Ecto neural progenitor cell (in vitro differentiated cells): ENCODE measurements around the gene NUDT2.

Source experiments
- DNase-seq: peaks from one replicate; pipeline ENCODE4 v3.0.0-alpha.2; 2018; ENCODE audit warnings: low spot score

The NUDT2 gene

GRCh38 chr9:34370970-34371880 is 41.9 kb downstream of the NUDT2 start:
- no peak for DNase-seq

DNA sequence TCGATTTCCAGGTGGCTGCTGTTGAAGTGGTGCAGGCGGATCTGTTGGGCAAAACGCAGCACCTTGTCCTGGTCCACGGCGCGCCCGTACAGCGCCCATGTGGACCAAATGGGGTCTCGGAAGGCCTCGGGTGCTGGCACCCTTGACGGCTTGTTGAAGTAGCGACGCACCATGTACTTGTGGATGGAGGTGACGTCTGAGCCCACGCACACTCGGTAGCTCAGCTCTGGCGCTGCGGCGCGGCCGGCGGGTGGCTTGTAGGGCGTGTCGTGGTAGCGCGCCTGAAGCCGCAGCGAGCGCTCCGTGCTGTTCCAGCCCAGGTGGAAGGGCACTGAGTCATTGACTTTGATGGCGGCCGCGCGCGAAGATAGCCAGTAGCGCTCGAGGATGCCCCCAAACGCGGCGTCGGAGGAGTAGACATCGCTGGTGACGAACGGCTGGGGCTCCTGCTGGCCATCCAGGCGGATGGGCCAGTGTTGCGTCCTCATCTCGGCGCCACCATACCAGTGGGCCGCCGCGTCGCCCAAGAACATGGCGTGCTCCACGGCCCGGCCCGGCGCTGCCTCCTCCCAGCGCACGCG is 42.6 kb downstream of the NUDT2 start:
- DNase-seq, result no peak

GRCh38 chr9:34372467-34373011 is 43.2 kb downstream of the NUDT2 start:
- no peak for DNase-seq

- no peak for DNase-seq
These were observed 44.4 kb downstream of the NUDT2 start for GRCh38 chr9:34373749-34374148.

DNA sequence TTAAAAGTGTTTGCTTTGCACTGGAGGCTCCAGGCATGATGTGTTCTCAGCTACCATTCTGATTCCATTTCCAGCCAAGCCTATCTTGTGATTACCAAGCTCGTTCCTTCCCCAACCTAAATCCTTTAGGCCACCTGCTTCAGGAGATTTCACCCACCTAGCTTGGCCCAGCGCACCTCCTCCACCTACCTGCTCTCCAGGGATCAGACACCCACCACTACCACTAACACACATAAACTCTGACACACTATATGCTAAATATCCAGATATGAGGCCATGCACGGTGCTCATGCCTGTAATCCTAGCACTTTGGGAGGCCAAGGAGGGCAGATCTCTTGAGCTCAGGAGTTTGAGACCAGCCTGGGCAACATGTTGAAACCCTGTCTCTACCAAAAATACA is 45.0 kb downstream of the NUDT2 start:
- no peak for DNase-seq

DNA sequence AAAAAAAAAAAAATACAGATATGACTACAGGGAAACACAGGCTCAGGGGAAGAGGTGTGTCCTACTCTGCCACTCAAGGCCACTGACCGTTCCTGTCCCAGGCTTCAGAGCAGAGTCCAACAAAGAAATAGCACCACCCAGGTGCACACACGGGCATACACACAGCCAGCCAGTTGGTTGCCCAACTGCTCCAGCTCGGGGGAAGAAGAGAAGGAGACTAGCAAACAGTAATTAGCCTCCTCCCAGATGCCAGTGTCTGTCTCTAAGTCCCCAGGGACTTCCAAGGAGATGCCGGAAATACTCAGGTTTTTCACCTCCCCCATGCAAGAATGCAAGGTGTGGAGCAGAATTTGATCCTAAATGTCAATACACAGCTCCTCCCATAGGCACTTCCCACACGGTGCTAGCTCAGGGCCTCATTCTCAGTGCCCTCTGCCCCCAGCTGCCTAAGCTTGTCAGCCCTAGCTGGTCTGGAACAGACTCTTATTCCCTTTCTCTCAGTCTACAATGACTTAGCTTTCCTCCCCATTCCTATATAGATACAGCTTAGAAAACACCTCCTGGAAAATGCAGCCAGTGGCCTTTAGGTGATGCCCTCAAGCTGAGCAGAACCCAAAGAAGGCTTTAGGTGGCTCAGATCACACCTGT is 45.7 kb downstream of the NUDT2 start:
- peak; percentile 41 for DNase-seq

DNA sequence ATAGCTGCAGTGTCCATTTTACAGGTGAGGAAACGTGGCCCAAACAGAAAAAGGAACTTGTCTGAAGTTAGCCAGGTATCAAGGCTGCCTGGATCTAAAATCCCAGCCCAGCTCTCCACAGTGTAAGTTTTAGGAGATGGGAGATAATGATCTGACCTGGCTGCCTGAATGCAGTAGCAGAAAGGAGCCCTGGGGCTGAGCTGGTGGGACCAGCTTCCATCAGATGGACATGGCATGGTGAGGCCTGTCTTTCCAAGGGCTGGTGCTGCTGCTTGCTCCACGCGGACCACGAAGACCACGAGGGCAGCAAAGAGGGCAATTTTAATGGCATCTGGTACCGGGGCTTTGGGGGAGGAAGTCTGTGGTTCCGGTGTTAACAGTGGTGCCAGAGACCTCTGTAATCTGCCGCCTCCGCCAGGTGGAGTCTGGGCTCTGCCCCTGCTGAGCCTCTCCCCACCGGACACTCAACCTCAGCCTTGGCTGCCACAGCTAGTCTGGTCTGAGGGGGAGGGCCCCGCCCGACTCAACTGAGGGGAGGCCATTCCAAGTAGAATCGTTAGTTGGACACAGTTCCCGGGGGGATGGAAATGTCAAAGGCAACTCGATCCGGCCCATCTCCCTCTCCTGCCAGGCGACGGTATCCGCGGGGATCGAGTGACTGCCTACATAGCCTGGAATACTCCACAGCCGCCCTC is 46.7 kb downstream of the NUDT2 start:
- DNase-seq, result no peak

DNA sequence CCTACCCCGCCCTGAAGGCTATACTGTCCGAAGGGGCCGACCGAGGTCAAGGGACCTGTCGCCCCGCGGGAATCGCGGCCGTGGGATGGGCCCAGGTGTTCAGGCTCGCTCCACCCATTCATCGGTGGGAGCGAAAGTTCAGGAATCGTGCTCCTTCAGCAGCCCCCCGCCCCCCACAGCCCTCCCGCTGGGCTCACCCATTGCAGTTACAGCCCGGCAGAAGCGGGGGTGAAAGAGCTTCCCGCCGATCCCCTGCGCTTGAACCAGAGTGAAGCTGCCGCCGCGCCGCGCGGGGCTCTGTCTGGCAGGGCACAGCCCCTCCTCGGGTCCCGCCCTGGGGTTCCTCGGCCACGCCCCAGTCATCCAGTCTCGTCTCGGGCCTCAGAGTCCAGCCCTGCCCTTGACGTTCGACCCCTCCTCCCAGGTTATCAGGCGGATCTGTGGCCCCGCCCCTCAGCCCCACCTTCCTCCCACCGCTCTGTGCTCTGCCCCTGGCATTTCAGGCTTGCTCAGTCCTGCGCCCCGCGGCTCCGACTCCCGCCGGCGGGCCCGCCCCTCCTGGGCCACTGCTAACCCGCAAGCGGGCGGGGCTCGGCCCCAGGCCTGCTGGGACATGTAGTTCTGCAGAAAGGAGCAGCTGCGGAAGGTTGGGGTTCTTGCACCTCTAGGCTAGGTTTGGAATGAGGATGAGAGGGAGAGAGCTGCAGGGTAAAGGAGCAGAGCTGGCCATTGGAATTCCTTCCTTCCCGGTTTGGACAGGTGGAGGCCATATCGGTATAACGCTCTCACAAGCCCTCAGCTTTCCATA is 47.4 kb downstream of the NUDT2 start, which contains the start of gene MYORG:
TSS of gene MYORG (minus strand) at position 303 of the 808 bp plus-strand sequence. CDS start 3,955 bp downstream, outside the sequence.
- DNase-seq, result peak; percentile 91

DNA sequence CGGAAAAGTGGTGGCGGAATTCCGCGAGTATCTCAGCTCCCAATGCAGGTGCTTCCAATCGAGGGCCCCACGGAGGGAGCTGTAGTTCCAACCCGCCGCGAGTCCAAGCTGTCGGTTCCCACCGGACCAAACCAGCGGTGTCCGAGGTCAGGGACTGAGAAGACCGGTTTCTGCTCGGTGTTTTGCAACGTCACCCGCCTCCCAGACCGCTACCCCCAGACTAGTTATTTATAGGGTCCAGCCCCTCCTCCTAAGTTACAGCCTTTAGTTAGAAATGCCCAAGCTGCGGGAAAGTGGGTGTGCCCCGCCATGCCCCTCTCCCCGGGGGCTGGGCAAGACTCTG is 48.0 kb downstream of the NUDT2 start:
- DNase-seq, result no peak

GRCh38 chr9:34378376-34379060 is 49.1 kb downstream of the NUDT2 start:
- DNase-seq, result no peak

GRCh38 chr9:34379334-34380033 is 50.1 kb downstream of the NUDT2 start:
- DNase-seq, result peak; percentile 92

GRCh38 chr9:34380034-34380510 is 50.7 kb downstream of the NUDT2 start:
- peak; percentile 66 for DNase-seq

- peak; percentile 87 for DNase-seq
These were observed 51.3 kb downstream of the NUDT2 start for GRCh38 chr9:34380511-34381315.

DNA sequence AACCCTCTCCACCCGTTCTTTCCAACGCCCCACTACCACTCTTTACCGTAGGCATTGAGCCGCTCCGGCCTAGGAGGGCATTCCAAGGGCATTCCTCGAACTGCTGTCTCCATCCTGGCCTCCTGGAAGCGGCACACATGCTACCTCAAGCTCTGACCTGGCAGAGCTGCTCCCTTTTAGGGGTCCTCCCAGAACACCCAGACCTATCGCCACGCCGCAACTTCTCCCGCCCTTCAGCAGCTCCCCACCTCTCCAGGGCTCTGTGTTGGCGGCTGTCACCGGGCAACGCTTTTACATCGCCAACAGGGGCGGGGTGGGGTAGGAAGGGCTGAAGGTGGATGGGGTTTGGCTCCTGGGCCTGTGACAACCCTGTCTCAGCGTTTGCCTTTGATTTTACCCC is 52.0 kb downstream of the NUDT2 start:
- peak; percentile 49 for DNase-seq

GRCh38 chr9:34382054-34382453 is 52.7 kb downstream of the NUDT2 start:
- DNase-seq, result no peak

DNA sequence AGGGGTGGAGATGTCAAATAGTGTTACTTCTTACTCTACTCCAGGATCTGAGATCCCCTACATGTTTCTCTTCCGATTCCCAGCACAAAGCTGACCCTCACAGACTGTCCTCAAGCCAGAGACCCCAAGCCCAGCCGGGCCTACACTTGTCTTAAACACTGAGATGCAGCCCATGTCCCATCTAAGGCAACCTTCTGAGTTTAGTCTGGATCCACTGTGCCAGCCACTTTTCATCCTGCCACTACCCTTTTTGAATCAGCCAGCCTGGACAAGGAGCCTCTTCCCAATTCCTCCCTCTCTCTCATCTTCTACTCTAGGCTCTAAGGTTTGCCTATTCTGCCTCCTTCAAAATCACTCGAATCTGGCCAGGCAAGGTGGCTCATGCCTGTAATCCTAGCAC is 53.5 kb downstream of the NUDT2 start:
- DNase-seq, result no peak

GRCh38 chr9:34383904-34384303 is 54.5 kb downstream of the NUDT2 start:
- peak; percentile 14 for DNase-seq

DNA sequence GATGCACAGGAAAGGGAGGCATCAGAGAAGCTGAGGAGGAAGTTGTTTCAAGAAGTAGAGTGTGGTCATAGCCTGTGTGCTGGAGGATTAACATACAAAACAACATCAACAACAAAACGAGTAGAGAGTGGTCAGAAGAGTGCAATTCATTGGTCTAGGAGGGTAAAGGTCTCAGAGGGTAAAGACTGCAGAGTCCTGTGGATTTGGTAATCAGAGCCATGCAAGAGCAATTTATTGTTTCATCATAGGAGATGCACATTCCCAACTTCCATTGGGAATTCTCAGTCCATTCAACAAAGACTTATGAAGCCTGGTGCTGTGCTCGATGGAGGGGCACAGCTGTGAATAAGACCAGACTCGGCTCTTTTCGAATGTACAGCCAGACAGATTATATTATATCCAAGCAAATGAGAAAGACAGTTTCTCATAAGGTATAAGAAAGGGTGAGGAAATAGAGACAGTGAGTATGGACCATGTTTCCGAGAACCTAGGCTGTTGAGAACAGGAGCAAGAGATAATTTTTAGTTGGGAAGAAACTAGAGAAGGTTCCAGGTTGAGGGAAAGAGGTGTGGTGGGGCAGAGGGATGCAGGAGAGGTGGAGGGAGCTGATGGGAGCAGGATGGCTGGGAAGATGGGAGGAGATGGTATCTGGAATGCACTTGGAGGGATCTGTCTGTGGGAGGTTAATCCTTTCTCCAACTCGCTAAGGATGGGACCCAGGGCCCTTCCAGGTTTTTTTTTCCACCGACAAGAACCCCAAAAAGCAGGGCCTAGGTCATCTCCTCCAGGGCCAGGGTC is 55.2 kb downstream of the NUDT2 start:
- DNase-seq, result peak; percentile 18
